ENCODE data around the gene TPI1.

- TF ChIP-seq POLR2A (IDR thresholded peaks at IDR 0.05) (no peak), CTCF (IDR thresholded peaks at IDR 0.05) (no peak)
Observed at GRCh38 chr12:6823182-6824084, 43.9 kb upstream of the TPI1 start.

All from right lobe of liver (tissue), 4 donors.